GM10266 (cell line): Measurements from ENCODE around the gene RPL22.

ENCODE experiments used
- DNase-seq: peaks from one replicate; pipeline ENCODE4 v3.0.0; 2012; ENCODE audit errors: extremely low spot score
- TF ChIP-seq, protein P1 (sequence below): IDR thresholded peaks from 2 replicates; pipeline ENCODE4 v1.5.1; 2012; ENCODE audit warnings: mild to moderate bottlenecking, low read depth; ENCODE audit not compliant: control insufficient read depth, insufficient read depth; ENCODE audit errors: missing control alignments

RPL22 gene

DNA sequence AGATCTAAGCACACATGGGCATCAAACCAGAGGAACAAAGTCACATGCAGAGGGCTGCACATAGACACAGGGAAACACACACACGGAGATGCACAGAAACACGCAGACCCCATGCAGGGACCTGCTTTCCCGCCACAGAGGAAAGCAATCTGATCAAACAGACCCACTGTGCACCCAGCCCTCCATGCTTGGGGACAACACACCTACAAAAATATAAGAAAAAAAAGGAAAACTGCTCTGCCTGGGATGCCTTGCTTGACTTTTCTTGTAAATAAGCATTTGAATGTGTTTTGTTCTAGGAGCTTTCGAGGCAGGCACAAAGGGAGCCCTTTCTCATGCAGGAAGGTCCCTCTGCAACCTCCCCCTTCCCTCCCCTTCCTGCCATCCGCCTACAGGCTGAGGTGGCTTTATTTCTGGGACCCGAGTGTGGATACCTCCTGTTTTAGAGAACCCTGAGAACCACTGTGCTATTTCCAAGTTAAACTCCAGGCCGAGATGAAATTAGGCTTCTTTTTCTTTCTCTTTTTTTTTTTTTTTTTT, 39.9 kb upstream of the RPL22 start:
- TF ChIP-seq, protein P1, sequence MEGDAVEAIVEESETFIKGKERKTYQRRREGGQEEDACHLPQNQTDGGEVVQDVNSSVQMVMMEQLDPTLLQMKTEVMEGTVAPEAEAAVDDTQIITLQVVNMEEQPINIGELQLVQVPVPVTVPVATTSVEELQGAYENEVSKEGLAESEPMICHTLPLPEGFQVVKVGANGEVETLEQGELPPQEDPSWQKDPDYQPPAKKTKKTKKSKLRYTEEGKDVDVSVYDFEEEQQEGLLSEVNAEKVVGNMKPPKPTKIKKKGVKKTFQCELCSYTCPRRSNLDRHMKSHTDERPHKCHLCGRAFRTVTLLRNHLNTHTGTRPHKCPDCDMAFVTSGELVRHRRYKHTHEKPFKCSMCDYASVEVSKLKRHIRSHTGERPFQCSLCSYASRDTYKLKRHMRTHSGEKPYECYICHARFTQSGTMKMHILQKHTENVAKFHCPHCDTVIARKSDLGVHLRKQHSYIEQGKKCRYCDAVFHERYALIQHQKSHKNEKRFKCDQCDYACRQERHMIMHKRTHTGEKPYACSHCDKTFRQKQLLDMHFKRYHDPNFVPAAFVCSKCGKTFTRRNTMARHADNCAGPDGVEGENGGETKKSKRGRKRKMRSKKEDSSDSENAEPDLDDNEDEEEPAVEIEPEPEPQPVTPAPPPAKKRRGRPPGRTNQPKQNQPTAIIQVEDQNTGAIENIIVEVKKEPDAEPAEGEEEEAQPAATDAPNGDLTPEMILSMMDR = no peak
- no peak for DNase-seq

DNA sequence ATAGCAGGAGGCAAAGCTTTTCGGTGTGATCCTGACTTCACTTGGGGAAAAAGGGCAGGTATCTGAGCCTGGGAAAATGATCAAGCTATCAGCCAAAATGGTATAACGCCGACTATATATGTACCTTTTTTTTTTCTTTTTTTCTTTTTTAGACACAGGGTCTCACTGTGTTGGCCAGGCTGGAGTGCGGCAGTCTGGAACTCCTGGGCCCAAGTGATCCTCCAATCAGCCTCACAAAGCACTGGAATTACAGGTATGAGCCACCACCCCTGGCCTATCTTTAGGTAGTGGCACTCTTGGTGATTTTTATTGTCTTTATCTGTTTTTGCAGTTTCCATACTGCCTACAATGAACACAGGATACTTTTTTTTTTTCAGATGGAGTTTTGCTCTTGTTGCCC, 37.7 kb upstream of the RPL22 start:
- DNase-seq = no peak
- TF ChIP-seq, protein P1 = no peak

DNA sequence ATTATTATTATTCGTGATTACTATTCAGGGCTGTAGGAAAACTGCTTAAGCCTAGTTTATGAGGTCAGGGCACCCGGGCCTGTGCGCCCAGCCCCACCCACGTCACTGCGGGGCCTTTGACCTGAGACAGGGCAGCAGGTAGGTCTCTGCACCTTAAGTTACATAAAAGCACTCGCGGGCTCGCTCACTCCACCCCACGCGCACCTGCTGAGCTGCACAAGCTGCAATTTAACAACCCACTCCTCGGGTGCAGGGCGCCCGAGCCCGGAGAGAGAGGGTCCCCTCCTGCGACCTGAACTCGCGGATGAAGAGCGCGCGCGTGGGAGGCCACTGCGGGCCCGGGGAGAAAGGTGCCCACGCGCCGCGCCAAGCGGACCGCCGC, 35.9 kb upstream of the RPL22 start:
- no peak for DNase-seq
- TF ChIP-seq, protein P1 = no peak

DNA sequence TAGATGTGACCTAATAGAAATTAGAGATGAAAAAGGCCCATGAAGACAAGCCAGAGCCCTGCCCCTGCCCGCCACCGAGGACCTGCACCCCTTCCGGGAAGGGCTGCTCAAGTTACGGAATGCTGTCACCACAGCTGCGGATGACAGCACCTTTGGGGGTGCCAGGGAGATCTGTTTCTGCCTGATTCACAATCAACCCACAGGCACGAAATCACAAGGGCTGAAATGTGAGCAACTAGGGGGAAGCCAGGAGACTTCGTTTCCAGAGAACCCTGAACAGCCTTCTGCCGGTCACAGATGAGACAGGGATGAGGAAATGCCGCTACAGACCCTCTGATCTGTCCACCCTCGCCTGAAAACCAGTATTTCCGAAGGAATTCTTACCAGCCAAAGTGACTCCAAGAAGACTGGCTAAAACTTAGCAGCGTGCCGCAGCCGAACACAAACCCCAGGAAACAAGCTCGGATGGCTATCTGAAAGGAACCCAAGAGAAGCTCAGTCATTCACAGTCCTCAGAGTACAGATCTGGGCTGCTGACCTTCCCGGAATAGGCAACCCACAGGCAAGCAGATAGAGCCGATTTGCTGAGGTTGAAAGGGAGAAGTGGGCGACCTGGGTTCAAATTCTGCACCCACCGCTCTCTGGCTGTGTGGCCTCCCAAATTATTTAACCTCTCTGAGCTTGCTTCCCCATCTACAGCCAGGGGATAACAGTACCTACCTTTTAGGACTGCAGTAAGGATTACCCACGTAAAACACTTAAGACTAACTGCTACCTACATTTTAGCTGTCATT, 35.3 kb upstream of the RPL22 start:
- no peak for DNase-seq
- TF ChIP-seq, protein P1 = no peak

DNA sequence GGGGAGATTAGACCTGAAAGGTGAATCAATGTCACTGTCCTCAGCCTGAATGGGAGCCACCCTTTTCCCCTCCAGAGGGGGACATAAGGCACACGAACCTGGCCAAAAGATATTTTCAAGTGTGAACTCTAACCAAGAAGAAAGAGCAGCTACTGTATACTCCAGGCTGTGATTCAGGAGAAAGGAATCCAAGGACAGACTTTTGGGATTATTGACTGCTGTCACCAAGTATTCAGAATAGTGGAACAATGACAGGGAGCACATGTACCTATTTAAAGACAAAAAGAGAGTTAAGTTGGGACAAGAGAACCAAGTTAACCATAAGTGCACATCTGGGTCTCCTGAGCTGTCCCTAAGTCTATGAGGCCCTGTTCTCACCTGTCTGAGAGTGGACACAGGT, 34.0 kb upstream of the RPL22 start:
- TF ChIP-seq, protein P1 = no peak
- no peak for DNase-seq

DNA sequence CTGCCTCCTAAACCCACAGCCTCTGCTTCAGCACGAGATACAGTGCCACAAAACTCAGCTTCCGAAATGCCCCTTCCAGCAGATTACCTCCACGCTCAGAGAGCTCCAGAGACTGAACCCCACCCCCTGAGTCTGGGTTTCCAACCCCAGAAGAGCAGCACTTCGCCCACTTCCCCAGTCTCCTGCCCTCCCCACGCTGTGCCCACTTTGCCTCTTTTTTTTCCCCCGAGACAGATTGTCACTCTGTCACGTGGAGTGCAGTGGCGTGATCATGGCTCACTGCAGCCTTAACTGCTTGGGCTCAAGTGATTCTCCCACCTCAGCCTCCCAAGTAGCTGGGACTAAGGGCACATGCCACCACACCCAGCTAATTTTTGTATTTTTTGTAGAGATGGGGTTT, 26.3 kb upstream of the RPL22 start:
- DNase-seq = no peak
- TF ChIP-seq, protein P1 = no peak

DNA sequence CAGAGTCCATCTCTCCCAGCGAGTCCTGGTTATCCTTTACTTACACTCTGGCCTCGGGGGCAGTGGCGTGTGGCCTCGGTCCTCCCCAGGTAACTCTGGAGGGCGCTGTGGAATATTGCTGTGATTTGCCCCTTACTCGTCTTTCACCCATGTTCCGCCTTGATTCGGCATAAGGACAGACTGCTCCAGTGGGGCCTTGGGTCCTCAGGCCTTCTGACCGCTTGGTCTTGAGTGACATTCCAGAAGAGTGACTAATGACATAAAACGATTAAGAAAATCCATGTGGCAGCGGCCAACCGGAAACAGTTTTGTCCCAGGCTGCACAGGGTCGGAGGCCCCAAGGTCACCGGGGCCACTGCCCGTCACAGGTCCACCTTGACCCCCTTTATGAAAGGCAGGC, 25.3 kb upstream of the RPL22 start:
- TF ChIP-seq, protein P1 = no peak

More for the DNA sequence above, 25.3 kb upstream of the RPL22 start:
- DNase-seq = no peak
